Breast epithelium (tissue), 4 donors: ENCODE results near the gene ARF1. TPM values are rescaled to one million over a fixed set of nuclear protein-coding genes. Genes with fewer than 3 reads are reported as not detected.

Source experiments
- DNase-seq, 2 donors: peaks; one replicate each; pipeline ENCODE4 v3.0.0-alpha.2; 2019; ENCODE audit warnings: low spot score in 2 of 2
- H3K27ac ChIP-seq, 2 donors: fragments of 200-600 bp; sonication (generic) in 1 of 2; one replicate each; pipeline ENCODE4 v1.5.1; 2016 to 2019; ENCODE audit warnings: mild to moderate bottlenecking in 1 of 2
- H3K27me3 ChIP-seq, 2 donors: fragments of 200-600 bp; sonication (generic) in 1 of 2; one replicate each; pipeline versions ENCODE4 v1.5.1 to v1.6.0; 2017 to 2019; ENCODE audit warnings: control low read depth in 1 of 2, mild to moderate bottlenecking in 1 of 2
- H3K36me3 ChIP-seq: fragments of 200-600 bp; one replicate; pipeline ENCODE4 v1.5.1; 2019
- H3K4me1 ChIP-seq, 2 donors: fragments of 200-600 bp; sonication (generic); one replicate each; pipeline ENCODE4 v1.5.1; 2016 to 2019; ENCODE audit warnings: control low read depth in 1 of 2
- H3K4me3 ChIP-seq, 3 donors: fragments of 200-600 bp; sonication (generic); 1 replicate in 2 of 3; 2 replicates in 1 of 3; pipeline ENCODE4 v1.5.1; 2016 to 2019; ENCODE audit warnings: mild to moderate bottlenecking in 3 of 3, moderate library complexity in 2 of 3
- H3K9me3 ChIP-seq, 2 donors: fragments of 200-600 bp; sonication (generic) in 1 of 2; one replicate each; pipeline ENCODE4 v1.5.1; 2016 to 2019; ENCODE audit warnings: control low read depth in 1 of 2
- POLR2A ChIP-seq: fragments of 450-650 bp; IDR thresholded peaks from one replicate; pipeline ENCODE4 v1.6.1; 2016; ENCODE audit warnings: antibody characterized with exemption, mild to moderate bottlenecking, moderate library complexity
- POLR2AphosphoS5 ChIP-seq, 3 donors: sonication (generic); formaldehyde crosslinking; IDR thresholded peaks; one replicate each; pipeline ENCODE4 v1.6.1; 2017; ENCODE audit warnings: antibody characterized with exemption in 3 of 3
- intact Hi-C: fragments of 100-400 bp; cut with DNase I; formaldehyde crosslinking; loops from one replicate; pipeline ENCODE4 v1.15.1; 2023; ENCODE audit warnings: low total_unique reads
- total RNA-seq, 3 donors: library from RNA; depleted of rRNA; stranded (reverse); fragments of >200 nt; gene quantifications; one replicate each; pipeline ENCODE4 v1.1.0, GENCODE V29; 2016
- TF ChIP-seq, protein P1 (sequence below), 3 donors: fragments of 450-650 bp; IDR thresholded peaks; one replicate each; pipeline ENCODE4 v1.5.1; 2016 to 2017; ENCODE audit warnings: antibody characterized with exemption in 3 of 3, mild to moderate bottlenecking in 3 of 3, moderate library complexity in 3 of 3

The ARF1 gene
- total RNA-seq, 3 donors from 2014 or later, result 263 to 295 (median 292) TPM

DNA sequence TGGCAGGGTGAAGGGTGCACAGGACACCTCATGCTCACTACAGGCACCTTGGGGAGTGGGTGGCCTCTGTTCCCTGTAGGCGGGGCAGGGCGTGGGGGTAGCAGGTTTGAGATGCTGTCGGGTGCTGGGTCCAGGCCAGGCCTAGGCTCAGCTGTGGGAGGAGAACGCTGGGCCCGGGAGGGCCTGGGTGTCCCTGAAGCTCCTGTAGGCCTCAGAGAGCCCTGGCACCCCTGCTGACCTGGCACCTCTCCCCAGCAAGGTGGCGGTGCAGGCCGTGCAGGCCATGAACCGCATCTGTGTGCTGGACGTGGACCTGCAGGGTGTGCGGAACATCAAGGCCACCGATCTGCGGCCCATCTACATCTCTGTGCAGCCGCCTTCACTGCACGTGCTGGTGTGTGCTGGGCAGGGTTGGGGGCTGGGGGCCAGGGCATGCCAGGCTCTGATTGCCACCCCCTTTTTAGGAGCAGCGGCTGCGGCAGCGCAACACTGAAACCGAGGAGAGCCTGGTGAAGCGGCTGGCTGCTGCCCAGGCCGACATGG is 64.7 kb downstream of the ARF1 start:
- Histone ChIP-seq H3K27ac (no peak overlapping the region), H3K36me3 (no peaks in the 10 kb centered on the region), H3K4me3 (no peak overlapping the region), H3K27me3 (no peaks in the 10 kb centered on the region), H3K9me3 (no peaks in the 10 kb centered on the region), H3K4me1 (peaks cover 20 to 34% of the 10 kb centered on the region in 2 donors)
- TF ChIP-seq, protein P1, sequence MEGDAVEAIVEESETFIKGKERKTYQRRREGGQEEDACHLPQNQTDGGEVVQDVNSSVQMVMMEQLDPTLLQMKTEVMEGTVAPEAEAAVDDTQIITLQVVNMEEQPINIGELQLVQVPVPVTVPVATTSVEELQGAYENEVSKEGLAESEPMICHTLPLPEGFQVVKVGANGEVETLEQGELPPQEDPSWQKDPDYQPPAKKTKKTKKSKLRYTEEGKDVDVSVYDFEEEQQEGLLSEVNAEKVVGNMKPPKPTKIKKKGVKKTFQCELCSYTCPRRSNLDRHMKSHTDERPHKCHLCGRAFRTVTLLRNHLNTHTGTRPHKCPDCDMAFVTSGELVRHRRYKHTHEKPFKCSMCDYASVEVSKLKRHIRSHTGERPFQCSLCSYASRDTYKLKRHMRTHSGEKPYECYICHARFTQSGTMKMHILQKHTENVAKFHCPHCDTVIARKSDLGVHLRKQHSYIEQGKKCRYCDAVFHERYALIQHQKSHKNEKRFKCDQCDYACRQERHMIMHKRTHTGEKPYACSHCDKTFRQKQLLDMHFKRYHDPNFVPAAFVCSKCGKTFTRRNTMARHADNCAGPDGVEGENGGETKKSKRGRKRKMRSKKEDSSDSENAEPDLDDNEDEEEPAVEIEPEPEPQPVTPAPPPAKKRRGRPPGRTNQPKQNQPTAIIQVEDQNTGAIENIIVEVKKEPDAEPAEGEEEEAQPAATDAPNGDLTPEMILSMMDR (IDR thresholded peaks at IDR 0.05), result no peak
- TF ChIP-seq POLR2AphosphoS5 (IDR thresholded peaks at IDR 0.05) (no peak), POLR2A (no peak)
- intact Hi-C loops, result no loop called here
- DNase-seq, result no peak

DNA sequence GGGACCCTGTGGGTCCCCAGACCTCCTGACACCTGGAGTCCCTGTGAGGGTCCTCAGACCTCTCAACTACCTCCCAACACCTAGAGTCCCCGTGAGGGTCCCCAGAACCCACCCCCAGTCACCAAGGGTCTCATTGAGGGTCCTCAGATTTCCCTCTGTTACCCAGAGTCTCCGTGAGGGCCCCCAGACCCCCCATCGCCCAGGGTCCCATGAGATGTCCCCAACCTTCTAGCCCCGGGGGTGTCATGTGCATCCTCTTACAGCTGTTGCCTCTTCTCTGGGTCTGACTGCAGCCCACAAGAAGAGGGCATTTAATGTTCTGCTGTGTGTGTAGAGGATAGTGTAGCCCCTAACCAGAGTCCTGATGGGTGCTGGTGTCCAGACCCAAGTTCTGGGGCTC is 65.3 kb downstream of the ARF1 start:
- Histone ChIP-seq H3K27me3 (no peaks in the 10 kb centered on the region), H3K4me3 (no peak overlapping the region), H3K4me1 (peaks cover 14 to 31% of the 10 kb centered on the region in 2 donors), H3K36me3 (no peaks in the 10 kb centered on the region), H3K27ac (peak overlapping the region in 1 of 2 donors; percentile 82), H3K9me3 (no peaks in the 10 kb centered on the region)
- TF ChIP-seq POLR2A (no peak), POLR2AphosphoS5 (IDR thresholded peaks at IDR 0.05) (no peak)
- TF ChIP-seq, protein P1 (IDR thresholded peaks at IDR 0.05), result no peak
- DNase-seq, result no peak
- intact Hi-C loops, result no loop called here

DNA sequence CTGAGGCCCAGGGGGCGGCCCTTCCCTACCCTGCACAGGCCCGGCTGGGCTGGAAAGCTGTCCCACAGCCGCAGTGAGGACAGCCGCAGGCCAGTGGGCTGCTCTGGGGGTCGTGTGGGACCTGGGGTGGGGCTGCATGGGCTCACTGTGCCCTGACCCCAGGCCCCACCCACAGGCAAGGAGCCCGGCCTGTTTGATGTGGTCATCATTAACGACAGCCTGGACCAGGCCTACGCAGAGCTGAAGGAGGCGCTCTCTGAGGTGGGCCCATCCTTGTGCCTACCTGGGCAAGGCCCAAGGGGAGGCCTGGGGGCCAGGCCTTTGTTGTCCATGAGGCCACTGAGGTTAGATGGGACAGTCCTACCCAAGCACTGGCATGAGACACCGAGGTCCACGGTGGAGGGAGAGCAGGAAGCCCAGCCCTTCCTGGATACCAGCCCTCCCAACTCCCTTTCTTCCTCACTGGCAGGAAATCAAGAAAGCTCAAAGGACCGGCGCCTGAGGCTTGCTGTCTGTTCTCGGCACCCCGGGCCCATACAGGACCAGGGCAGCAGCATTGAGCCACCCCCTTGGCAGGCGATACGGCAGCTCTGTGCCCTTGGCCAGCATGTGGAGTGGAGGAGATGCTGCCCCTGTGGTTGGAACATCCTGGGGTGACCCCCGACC is 65.8 kb downstream of the ARF1 start:
- no peaks in the 10 kb centered on the region for H3K27me3 ChIP-seq
- peaks cover 10 to 25% of the 10 kb centered on the region in 2 donors for H3K4me1 ChIP-seq
- intact Hi-C loops, result no loop called here
- H3K36me3 ChIP-seq, result no peaks in the 10 kb centered on the region
- H3K4me3 ChIP-seq, result no peak overlapping the region
- H3K27ac ChIP-seq, result peak overlapping the region in 1 of 2 donors; percentile 82
- no peak for DNase-seq
- no peaks in the 10 kb centered on the region for H3K9me3 ChIP-seq
- TF ChIP-seq POLR2AphosphoS5 (IDR thresholded peaks at IDR 0.05) (no peak), POLR2A (no peak)
- TF ChIP-seq, protein P1 (IDR thresholded peaks at IDR 0.05), result no peak

Other genes with a start within 250 kb of the ARF1 start
- gene WNT9A, start 134.8 kb upstream of the ARF1 start, total RNA-seq, result 1 to 10 TPM; 1.1 to 2.5 (median 1.3) TPM
- gene WNT3A, start 75.7 kb upstream of the ARF1 start, total RNA-seq, result under 1 TPM in 1 of 3 donors, not detected in 2; 0.29 TPM
- 10 to 100 TPM; 11.5 to 17.0 (median 15.7) TPM for gene C1orf35, start 20.6 kb downstream of the ARF1 start, total RNA-seq
- gene MRPL55, start 26.6 kb downstream of the ARF1 start, total RNA-seq, result 100 to 1,000 TPM in 2 of 3 donors, 10 to 100 TPM in 1; 76.4 to 108 (median 102) TPM
- gene GUK1, start 57.6 kb downstream of the ARF1 start, total RNA-seq, result 100 to 1,000 TPM; 218 to 413 (median 333) TPM
- 1 to 10 TPM; 1.3 TPM for gene GJC2, start 67.2 kb downstream of the ARF1 start, total RNA-seq
- gene IBA57, start 83.1 kb downstream of the ARF1 start, total RNA-seq, result 1 to 10 TPM; 3.4 to 4.1 (median 3.9) TPM
- gene OBSCN, start 125.3 kb downstream of the ARF1 start, total RNA-seq, result 10 to 100 TPM in 2 of 3 donors, 1 to 10 TPM in 1; 3.0 to 40.0 (median 27.9) TPM